ENCODE measurements around the gene NCLN.
A peak's percentile ranks its signal among the peaks of the same experiment; 100 is the strongest.
"Not testable (repeated sequence)": the region's sequence is repeated elsewhere in the genome, so short reads cannot be mapped to it uniquely, and the experiment has no call there.

The NCLN gene

GRCh38 chr19:3201072-3201700 is 15.5 kb downstream of the NCLN start:
- DNase-seq = no peak

DNA sequence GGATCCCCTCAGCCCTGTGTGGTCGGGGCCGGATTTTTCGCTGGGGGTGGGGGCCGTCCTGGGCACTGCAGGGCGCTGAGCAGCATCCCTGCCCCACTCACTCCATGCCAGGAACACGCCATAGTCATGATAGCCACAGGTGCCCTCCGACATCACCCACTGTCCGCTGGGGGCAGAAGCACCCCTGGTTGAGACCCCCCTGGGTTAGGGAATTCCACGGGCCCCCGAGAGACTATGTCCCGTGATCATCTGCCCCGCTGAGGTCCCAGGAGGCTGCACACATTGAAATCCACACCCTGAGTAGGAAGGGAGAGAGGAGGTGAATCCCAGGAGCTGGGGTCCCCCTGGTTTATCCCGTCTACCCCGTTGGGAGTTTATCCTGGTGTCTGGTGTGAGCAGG is 16.2 kb downstream of the NCLN start:
- DNase-seq = no peak

- DNase-seq = no peak
Observed at GRCh38 chr19:3202346-3202745, 16.6 kb downstream of the NCLN start.

DNA sequence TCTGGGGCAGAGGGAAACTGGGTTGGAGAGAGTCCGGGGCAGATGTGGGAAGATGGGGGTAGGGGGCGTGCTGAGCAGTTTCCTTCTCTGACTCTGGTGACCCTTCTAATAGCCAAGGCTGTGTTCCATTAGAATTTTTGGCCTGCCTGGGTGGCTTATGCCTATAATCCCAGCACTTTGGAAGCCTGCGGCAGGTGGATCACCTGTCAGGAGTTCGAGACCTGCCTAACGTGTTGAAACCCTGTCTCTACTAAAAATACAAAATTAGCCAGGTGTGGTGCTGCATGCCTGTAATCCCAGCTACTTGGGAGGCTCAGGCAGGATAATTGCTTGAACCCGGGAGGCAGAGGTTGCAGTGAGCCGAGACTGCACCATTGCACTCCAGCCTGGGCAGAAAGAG is 17.2 kb downstream of the NCLN start:
- not testable (repeated sequence) for DNase-seq

GRCh38 chr19:3203805-3204645 is 18.3 kb downstream of the NCLN start:
- no peak for DNase-seq

DNA sequence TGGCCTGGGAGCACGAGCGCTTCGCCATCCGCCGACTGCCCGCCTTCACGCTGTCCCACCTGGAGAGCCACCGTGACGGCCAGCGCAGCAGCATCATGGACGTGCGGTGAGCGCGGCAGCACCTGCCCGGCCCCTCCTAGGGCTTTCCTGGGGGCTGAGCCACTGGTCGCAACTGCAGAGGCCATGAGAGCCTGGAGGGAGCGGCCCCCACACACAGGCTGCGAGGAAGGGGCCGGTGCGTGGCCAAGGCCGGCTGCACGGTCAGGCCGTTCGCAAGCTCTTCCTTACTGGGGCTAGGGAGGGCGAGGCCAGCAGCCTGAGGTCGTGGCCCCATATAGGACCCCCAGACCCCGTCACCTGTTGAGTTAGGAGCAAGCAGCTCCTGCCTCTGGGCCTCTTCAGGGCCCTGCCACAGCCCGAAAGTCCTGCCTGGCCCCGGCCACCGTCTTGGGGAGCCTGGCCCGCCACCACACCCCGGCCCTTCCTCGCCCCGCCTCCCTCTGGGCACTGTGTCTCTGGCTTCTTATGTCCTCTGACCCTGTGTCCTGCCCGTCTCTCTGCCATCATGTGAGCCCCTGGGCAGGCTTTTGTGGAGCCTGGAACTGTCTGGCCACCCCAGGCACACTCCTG is 19.0 kb downstream of the NCLN start:
- no peak for DNase-seq

GRCh38 chr19:3206216-3206953 is 20.7 kb downstream of the NCLN start:
- DNase-seq = no peak

DNA sequence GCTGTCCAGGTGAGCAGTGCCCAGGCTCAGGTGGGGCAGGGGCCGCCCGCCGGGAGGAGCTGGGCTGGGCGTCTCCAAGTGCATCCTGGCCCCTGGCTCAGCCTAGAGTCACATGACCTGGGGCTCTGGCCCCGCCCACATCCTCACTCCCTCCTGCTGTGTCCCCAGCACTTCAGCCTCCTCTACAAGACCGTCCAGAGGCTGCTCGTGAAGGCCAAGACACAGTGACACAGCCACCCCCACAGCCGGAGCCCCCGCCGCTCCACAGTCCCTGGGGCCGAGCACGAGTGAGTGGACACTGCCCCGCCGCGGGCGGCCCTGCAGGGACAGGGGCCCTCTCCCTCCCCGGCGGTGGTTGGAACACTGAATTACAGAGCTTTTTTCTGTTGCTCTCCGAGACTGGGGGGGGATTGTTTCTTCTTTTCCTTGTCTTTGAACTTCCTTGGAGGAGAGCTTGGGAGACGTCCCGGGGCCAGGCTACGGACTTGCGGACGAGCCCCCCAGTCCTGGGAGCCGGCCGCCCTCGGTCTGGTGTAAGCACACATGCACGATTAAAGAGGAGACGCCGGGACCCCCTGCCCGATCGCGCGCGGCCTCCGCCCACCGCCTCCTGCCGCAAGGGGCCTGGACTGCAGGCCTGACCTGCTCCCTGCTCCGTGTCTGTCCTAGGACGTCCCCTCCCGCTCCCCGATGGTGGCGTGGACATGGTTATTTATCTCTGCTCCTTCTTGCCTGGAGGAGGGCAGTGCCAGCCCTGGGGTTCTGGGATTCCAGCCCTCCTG is 21.9 kb downstream of the NCLN start:
- no peak for DNase-seq

DNA sequence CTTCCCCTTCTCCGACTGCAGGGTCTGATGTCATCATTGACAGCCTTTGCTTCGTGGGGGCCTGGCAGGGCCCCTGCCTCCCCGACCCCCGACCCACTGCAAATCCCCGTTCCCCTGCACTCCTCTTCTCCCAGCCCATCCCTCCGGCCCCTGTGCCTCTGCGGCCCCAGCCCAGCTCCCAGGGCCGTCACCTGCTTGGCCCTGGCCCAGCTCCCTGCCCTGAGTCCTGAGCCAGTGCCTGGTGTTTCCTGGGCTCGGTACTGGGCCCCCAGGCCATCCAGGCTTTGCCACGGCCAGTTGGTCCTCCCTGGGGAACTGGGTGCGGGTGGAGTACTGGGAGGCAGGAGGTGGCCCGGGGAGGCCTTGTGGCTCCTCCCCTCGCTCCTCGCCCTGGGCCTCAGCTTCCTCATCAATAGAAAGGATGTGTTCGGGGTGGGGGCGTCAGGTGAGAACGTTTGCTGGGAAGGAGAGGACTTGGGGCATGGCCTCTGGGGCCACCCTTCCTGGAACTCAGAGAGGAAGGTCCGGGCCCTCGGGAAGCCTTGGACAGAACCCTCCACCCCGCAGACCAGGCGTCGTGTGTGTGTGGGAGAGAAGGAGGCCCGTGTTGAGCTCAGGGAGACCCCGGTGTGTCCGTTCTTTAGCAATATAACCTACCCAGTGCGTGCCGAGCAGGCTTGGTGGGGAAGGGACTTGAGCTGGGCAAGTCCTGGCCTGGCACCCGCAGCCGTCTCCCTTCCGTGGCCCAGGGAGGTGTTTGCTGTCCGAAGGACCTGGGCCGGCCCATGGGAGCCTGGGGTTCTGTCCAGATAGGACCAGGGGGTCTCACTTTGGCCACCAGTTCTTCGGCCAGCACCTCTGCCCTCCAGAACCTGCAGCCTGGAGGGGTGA is 22.8 kb downstream of the NCLN start:
- no peak for DNase-seq

DNA sequence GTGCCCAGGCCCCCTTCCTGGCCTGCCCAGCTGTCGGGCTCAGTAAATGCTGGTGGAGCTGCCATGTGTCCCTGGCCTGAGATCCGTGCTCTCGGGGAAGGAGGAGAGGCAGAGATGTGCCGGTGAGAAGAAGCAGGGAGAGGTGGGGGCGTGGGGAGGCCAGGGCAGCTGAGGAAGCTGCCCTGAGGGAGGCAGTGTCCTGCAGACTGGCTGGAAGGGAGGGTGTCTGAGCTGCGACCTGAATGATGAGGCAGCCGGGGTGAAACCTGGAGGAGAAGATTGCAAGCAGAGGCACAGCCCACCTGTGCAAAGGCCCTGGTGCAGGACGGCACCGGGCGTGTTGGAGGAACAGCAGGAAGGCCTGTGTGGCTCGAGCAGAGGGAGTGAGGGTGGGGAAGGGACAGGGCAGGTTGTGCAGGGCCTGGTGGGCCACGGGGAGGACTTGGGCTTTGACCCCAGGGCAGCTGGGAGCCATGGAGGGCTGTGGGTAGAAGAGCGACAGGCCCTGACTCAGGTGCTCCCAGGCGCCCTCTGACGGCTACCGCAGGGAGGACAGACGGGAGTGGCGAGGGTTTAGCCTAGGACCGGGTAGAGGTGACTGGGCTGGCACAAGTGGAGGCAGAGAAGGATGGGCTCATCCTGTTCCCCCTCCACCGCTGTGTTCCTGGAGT is 24.8 kb downstream of the NCLN start:
- peak; percentile 84 to 85 for DNase-seq

DNA sequence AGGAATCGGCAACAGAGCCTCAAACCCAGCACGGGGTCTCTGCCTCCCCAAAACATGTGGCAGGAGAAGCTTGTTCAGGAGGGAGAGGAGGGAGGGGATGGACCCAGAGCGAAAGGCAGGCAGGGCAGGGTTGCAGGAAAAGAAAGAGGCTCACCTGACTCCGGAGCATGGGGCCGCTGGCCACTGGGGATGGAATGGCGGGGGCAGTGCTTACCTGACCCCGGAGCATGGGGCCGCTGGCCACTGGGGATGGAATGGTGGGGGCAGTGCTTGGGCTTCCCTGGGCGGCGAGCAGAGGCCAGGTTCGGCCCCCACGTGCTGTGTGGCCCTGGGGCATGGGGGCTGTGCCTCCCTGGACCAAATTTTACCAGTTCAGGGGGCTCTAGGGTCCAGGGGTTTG is 25.5 kb downstream of the NCLN start:
- DNase-seq = no peak

DNA sequence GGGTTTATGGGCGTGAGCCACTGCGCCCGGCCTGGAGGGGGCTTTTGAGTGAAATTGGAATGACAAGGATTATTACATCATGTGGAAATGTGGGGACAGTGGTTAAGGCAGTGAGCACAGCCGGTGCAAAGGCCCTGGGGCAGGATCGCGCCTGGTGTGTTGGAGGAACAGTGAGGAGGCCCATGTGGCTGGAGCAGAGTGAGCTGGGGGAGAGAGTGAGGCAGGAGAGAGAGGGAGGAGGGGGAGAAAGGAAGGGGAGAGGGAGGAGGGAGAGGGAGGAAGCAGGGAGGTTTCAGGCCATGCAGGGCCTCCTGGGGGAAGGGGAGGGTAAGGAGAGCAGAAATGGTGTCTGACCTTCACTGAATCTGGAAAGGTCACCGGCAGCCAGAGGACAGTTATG is 27.4 kb downstream of the NCLN start:
- no peak for DNase-seq

DNA sequence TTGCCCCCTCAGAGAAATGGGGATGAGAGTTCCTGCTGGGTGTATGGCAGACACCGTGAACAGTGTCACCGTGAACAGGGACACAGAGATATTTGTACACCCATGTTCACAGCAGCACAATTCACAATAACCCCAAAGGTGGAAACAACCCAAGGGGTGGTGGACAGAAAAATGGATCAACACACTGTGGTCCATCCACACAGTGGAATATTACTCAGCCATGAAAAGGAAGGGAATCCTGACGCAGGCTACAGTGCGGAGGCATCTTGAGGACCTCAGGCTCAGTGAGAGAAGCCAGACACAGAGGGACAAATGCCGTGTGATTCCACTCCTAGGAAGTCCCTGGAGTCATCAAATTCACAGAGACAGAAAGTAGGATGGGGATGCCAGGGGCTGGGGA is 31.1 kb downstream of the NCLN start:
- DNase-seq = no peak

- no peak for DNase-seq
Observed at GRCh38 chr19:3220576-3220975, 34.8 kb downstream of the NCLN start.

DNA sequence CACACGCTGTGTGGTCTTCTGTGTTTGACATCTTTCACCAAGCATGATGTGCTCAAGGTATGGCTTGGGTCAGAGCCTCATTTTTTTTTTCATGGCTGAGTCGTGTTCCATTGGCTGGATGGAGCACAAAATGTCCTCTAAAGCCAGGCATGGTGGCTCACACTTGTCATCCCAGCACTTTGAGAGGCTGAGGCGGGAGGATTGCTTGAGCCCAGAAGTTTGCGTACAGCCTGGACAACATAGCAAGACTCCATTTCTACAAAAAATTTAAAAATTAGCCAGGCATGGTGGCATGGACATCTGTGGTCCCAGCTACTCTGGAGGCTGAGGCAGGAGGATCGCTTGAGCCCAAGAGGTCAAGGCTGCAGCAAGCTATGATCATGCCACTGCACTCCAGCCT is 35.8 kb downstream of the NCLN start:
- not testable (repeated sequence) for DNase-seq

GRCh38 chr19:3222709-3223108 is 37.0 kb downstream of the NCLN start:
- DNase-seq = no peak

DNA sequence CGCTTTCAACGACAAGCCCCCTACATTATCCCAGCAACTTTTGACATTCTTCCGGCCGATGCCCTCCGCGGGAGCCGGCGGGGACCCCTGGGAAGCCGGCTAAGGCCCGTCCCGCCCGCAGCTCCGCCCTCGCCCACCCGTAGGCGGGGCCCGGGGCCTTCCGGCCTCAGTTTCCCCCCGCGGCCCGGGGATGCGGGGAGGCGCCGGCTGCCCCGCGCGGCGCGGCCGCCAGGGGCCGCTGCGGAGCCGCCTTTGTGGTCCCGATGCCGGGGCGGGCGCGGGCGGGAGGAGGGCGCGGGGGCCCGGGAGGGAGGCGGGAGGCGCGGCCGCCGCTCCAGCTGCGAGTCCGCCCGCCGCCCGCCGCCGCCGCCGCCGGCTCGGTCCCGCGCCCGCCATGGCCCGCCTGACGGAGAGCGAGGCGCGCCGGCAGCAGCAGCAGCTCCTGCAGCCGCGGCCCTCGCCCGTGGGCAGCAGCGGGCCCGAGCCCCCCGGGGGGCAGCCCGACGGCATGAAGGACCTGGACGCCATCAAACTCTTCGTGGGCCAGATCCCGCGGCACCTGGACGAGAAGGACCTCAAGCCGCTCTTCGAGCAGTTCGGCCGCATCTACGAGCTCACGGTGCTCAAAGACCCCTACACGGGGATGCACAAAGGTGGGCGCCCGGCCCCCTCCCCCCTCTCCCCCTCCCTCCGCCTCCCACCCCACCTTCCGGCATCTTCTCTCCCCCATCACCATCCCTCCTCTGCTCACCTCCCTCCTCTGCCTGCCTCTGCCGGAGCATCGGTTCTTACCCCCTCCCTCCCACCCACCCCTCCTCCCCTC is 38.8 kb downstream of the NCLN start, which contains the start of gene CELF5:
Gene CELF5 (plus strand): TSS at position 316 of the 823 bp plus-strand sequence. CDS start 79 bp downstream, at position 395.
- peak; percentile 66 to 70 for DNase-seq

DNA sequence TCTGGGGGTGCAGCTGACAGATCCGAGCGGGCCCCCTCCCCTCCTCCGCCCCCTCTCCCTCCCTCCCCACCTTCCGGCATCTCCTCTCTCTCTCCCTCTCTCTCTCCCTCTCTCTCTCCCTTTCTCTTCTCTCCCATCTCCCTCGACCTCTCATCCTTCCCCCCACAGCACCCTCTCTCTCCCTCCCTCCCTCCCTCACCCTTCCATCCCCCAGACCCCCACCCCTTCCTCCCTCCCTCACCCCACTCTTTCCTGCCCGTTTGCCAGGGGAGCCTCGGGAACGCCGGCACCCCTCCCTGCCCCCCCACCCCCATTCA is 39.4 kb downstream of the NCLN start:
- DNase-seq = no peak

DNA sequence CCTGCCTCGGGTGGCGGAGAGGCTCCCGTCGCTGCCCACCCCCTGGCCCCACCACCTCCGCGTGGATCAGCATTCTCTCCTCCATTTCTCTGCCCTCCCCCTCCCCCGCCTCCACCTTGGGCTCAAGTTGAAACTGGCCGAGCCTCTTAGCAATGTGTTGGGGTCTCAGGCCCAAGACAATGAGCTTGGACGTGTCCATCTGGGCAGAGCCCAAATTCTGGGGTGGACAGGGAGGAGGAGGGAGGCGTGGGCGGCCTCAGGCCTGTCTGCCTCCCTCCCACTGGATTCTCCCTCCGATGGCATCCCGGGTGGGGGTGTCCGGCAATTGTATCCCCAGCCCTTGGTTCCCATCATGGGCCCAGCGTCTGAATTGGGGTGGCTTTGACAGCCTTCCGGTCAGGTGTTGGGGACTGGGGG is 40.0 kb downstream of the NCLN start:
- DNase-seq = no peak

DNA sequence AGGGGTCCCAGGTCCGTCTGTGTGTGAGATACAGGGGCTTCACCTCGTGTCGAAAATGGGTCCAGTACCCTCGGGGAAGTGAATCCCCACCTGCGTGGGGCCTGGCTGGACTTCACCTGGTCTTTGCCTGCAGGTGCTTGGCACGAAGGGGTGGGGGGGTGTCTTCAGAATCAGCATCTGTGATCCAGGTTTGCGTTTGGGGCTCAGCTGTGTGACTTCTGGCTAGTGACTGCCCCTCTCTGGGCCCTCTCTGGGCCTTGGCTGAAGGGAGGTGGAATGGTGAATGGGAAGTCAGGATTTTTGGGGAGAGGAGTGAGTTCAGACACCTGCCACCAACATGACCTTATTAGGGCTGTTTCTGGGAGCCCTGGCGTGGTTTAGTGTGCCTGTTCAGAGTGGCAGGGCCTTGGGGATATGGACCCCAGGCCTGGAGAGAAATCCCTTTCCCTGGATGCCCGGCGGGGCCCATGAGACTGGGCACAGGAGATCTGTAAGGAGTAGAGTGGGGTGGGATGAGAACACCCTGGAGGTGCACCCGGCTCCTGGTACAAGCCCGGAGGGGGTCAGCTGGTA is 41.4 kb downstream of the NCLN start:
- no peak for DNase-seq
